NOMO-1 treated with dmso at 0.1 percent for 144 hours (cell line): ENCODE data around the gene ACAP2.
"Not testable (repeated sequence)": the region's sequence is repeated elsewhere in the genome, so short reads cannot be mapped to it uniquely, and the experiment has no call there.

Experiments used
- DNase-seq: peaks from one replicate; lab custom pipeline; 2025; ENCODE audit not compliant: unreplicated experiment; lab: John Stamatoyannopoulos, UW

ACAP2 gene

DNA sequence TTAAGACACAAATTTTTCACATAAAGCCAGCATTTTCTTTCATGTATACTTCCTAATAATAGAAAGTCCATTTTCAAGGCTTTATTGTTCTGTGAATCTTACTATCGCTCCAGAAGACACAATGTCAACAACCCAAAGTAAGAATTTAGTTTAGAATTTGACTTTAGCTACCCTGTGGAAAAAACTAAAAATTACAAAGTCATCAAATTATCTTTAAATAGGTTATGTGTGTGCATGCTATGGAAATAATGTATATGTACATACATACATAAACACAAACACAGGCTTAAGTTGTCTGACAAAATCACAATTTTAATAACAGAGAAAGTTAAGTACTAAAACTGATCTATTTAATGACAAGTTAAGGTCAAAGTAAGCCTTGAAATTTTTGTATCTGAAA, 151.7 kb downstream of the ACAP2 start:
- no peak for DNase-seq

GRCh38 chr3:195290643-195291042, 152.2 kb downstream of the ACAP2 start:
- DNase-seq = not testable (repeated sequence)

- no peak for DNase-seq
Measured at GRCh38 chr3:195286115-195286872, 156.5 kb downstream of the ACAP2 start.

- no peak for DNase-seq
Measured at GRCh38 chr3:195285372-195285771, 157.4 kb downstream of the ACAP2 start.

GRCh38 chr3:195284842-195285241, 158.0 kb downstream of the ACAP2 start:
- no peak for DNase-seq

DNA sequence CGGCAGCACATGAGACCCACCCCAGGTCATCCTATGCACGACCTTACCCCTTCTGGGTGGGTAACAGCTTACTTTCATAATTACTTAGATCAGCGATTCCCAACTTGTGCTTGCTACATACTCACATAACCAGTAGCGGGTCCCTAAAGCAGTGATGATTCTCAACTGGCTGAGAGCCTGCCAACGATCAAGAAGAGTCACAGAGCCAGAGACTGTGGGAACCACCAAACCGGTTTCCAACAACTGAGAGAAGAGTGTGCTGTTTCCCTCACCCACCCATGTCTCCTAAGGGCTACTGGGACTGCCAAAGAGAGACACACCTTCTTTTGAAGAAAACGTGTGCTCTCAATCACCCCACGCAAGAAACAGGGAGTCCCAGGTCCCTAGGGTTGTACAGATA, 159.9 kb downstream of the ACAP2 start:
- no peak for DNase-seq

- no peak for DNase-seq
Measured at GRCh38 chr3:195274259-195274966, 168.4 kb downstream of the ACAP2 start.

DNA sequence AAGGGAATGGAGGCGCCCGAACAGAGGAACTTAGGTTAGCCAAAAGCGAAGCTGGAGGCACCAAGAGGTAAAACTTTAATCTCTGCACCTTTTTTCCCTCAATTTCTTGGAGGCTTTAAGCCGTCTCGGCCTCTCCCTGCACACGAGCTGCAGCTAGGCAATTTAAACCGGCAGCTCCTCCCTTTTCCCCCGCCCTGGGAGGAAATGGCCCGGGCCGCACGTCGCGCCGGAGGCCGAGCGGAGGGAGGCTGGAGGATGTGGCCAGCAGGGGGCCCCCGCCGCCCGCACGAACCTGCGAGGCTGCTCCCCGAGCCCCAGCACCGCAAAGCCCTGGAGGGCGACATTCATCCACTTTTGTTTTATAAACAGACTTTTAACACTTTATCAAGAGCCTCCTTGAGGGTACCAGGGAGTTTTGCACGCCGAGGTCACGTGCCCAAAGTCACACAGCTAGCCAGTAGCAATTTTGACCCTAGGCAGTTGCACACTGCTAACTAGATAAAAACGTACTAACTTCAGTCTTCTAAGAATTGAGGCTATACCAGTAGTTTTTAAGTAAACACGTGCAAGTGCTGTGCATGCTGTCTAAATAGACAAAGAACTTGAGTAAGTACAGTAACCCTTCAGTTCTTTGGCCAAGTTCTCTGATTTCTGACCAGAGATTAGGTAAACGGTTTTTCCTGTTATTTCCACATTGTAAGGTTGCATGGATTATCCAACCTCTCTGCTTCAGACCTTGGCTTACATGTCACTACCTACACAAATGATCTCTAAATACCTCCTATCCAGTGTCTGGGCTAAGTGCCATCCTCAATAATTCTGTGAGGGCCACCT, 171.2 kb downstream of the ACAP2 start:
- peak; percentile 93 for DNase-seq

- DNase-seq = peak; percentile 88
Measured at GRCh38 chr3:195270817-195271409, 171.9 kb downstream of the ACAP2 start, which contains the start of gene XXYLT1. TSS of gene XXYLT1 (minus strand) at chr3:195271159. CDS start at chr3:195271058, 101 bp downstream.

DNA sequence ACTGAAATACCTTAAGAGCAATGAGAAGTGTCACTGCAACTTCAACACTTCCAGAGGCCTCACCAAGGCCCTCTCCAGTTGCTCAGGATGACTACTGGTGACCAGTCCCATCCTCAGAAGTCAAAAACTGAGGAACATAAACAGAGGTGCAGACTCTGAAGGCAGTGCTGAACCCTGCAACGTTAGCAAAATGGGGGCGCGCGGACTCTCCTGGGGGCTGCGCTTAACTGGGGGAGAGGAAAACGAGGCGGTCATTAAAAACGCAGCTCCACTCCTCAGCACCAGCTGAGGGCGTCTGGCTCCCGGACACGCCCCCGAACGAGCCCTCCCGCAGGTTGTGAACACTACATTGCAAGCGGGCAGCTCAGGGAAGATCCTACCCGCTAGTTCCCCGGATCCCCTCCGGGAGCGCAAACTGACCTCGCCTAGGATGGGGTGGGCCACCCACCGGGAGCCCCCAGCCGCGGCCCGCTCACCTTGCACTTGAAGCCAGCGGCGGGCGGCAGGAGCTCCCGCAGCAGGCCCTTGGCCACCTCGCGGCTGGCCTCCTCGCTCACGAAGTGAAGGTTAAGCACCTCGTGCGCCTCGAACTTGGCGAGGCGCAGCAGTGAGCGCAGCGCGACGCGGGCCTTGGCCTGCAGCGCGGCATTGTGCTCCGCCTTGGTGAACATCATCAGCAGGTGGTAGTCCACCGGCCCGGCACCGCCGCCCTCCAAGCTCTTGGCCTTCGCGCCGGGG, 172.6 kb downstream of the ACAP2 start:
- peak; percentile 24 for DNase-seq

DNA sequence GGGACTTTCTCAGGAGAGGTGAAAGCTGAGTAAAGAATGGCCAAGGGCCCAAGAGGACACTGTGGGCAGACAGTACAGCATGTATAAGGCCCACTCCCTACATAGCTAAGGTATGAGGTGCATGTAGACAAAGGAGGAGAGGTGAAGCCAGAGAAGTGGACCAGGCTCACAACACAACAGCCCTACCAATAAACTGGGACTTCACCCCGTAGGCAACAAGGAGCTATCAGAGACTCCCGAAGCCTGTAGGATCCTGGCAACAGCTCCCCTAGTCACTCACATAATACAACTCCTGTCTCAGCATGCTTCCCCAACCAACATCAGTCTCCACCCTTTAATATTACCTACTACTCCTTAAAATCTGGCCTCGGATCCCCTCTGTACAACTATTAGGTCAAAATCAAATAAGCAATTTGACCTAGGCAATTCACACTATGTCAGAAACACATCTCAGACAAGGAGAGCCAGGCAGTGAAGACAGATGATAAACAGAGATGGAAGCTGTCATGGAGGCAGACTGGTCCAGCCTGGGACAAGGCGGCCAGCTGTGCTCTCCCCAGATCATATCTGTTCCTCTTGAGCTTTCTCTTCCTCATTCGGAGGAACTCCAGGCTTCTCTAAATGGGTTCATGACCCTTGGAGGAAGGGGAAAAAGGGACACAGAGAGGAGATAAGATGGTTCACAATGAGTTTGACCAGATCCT, 173.3 kb downstream of the ACAP2 start:
- peak; percentile 17 for DNase-seq

DNA sequence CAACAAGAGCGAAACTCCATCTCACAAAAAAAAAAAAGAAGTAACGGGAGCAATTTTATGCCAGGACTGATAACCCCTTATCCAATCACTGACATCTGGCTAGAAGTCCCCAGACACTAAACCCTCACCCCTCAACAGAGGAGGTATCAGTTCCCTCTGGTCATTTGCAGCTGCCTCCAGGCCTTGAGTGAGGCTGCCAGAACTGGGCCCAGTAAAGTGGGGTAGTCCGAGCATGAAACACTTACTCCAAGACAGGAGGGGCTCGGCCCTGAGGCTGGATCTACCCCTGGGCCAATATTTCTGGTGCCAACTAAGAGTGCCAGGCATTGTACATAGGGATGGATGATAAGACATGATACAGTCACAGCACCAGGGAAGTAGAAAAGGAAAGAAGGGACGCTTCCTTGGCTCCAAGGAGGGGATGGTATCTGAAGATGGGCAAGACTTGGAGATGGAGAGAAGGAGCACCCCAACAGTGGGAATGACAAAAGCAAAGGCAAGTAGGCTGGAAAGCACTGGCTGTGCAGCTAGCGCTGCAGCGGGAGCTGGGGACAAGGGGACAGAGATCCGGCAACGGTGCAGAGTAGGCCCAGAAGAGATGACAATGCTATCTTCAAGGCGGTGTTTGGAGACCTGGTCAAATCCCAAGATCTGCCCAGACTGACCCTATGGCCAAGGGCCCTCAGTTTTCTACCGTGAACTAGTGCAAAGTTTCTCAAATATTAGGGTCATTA, 174.1 kb downstream of the ACAP2 start:
- no peak for DNase-seq

- DNase-seq = no peak
Measured at GRCh38 chr3:195267096-195267495, 175.7 kb downstream of the ACAP2 start.

GRCh38 chr3:195266428-195266827, 176.4 kb downstream of the ACAP2 start:
- DNase-seq = no peak

- no peak for DNase-seq
Measured at GRCh38 chr3:195265363-195265976, 177.3 kb downstream of the ACAP2 start.

DNA sequence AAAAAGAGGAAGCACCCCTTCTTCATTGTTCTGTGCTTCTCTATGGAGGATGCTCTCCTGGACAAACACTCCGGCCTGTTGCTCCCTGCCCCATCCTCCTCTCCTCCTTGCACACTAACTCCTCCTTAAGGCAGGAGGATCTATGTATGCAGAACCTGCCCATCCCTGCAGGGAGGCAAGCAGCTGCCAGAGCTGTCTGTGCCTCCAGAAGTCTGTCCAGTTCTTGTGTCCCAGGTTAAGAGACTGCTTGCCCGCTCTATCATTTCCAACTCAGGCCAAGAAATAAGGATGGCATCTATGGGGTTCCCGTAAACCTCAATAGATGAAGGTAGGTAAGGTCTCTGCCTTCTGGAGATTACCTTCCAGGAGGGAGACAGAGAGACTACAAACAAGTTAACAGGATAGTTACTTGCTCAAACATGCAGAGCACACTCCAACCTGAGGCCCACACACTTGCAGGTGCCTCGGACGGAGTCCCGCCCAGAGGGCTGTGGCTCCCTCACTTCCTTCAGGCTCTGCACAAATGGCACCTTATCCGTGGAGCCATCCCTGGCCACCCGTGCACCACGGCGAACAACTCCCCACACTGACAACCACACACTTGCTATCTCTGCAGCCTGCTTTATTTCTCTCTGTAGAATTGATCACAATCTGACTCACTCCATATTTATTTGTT, 178.8 kb downstream of the ACAP2 start:
- DNase-seq = no peak

GRCh38 chr3:195263193-195263924, 179.5 kb downstream of the ACAP2 start:
- peak; percentile 31 for DNase-seq
